Liver (tissue), 9 donors: ENCODE data around the gene STH. TPM values are rescaled to one million over a fixed set of nuclear protein-coding genes. Genes with fewer than 3 reads are reported as not detected.

Source experiments
- DNase-seq: peaks from one replicate; pipeline ENCODE4 v3.0.0-alpha.2; 2017; ENCODE audit warnings: low spot score
- H3K27ac ChIP-seq, 2 donors: one replicate each; pipeline ENCODE4 v1.7.0; 2013; ENCODE audit warnings: inconsistent platforms in 2 of 2, low read length in 2 of 2, control low read depth in 1 of 2, low read depth in 1 of 2, mild to moderate bottlenecking in 1 of 2
- H3K27me3 ChIP-seq, 4 donors: one replicate each; pipeline versions ENCODE4 v1.6.1 to v1.7.0; 2013; ENCODE audit warnings: low read length in 3 of 4, inconsistent platforms in 1 of 4, mild to moderate bottlenecking in 1 of 4, moderate library complexity in 1 of 4; ENCODE audit not compliant: control insufficient read depth in 4 of 4, insufficient read depth in 4 of 4
- H3K36me3 ChIP-seq, 4 donors: one replicate each; pipeline versions ENCODE4 v1.6.1 to v1.7.0; 2013; ENCODE audit warnings: low read length in 3 of 4, mild to moderate bottlenecking in 3 of 4, low read depth in 1 of 4, moderate library complexity in 1 of 4; ENCODE audit not compliant: control insufficient read depth in 4 of 4, insufficient read depth in 3 of 4
- H3K4me1 ChIP-seq, 4 donors: one replicate each; pipeline versions ENCODE4 v1.6.1 to v1.7.0; 2013; ENCODE audit warnings: low read length in 3 of 4, mild to moderate bottlenecking in 3 of 4, moderate library complexity in 1 of 4; ENCODE audit not compliant: control insufficient read depth in 4 of 4, insufficient read depth in 4 of 4
- H3K4me3 ChIP-seq, 3 donors: one replicate each; pipeline versions ENCODE4 v1.6.1 to v1.7.0; 2013; ENCODE audit warnings: low read length in 3 of 3, control low read depth in 1 of 3, low read depth in 1 of 3, mild to moderate bottlenecking in 1 of 3
- H3K9ac ChIP-seq, 2 donors: one replicate each; pipeline ENCODE4 v1.7.0; 2013; ENCODE audit warnings: low read length in 2 of 2, mild to moderate bottlenecking in 2 of 2, moderate library complexity in 2 of 2, control low read depth in 1 of 2, low read depth in 1 of 2
- H3K9me3 ChIP-seq, 4 donors: one replicate each; pipeline versions ENCODE4 v1.6.1 to v1.7.0; 2013; ENCODE audit warnings: low read length in 3 of 4; ENCODE audit not compliant: control insufficient read depth in 4 of 4
- CTCF ChIP-seq: fragments of 150-350 bp; IDR thresholded peaks from 2 replicates; pipeline ENCODE4 v1.5.1; 2017; ENCODE audit warnings: improper control_type of control experiment, low read depth, low read length; ENCODE audit not compliant: missing input control
- EGR1 ChIP-seq, 2 donors: IDR thresholded peaks; 2 replicates each; pipeline ENCODE4 v1.6.1; 2016 to 2018; ENCODE audit warnings: antibody characterized with exemption in 2 of 2, low read depth in 2 of 2
- FOXA1 ChIP-seq: IDR thresholded peaks from 2 replicates; pipeline ENCODE4 v1.6.1; 2016; ENCODE audit warnings: antibody characterized with exemption
- FOXA2 ChIP-seq: IDR thresholded peaks from 2 replicates; pipeline ENCODE4 v1.6.1; 2016; ENCODE audit warnings: antibody characterized with exemption
- HNF4A ChIP-seq, 2 donors: conservative IDR thresholded peaks; 2 replicates each; pipeline ENCODE4 v1.6.1; 2016; ENCODE audit warnings: antibody characterized with exemption in 2 of 2, mild to moderate bottlenecking in 2 of 2
- HNF4G ChIP-seq: IDR thresholded peaks from 2 replicates; pipeline ENCODE4 v1.6.1; 2016; ENCODE audit warnings: antibody characterized with exemption
- JUND ChIP-seq, 2 donors: IDR thresholded peaks; 2 replicates each; pipeline ENCODE4 v1.6.1; 2016; ENCODE audit warnings: antibody characterized with exemption in 2 of 2
- NR2F2 ChIP-seq: IDR thresholded peaks from 2 replicates; pipeline ENCODE4 v1.6.1; 2016; ENCODE audit warnings: antibody characterized with exemption
- RAD21 ChIP-seq, 2 donors: IDR thresholded peaks; 2 replicates each; pipeline ENCODE4 v1.6.1; 2016; ENCODE audit warnings: antibody characterized with exemption in 2 of 2, mild to moderate bottlenecking in 2 of 2
- RXRA ChIP-seq, 2 donors: IDR thresholded peaks; 2 replicates each; pipeline ENCODE4 v1.6.1; 2017 to 2018; ENCODE audit warnings: antibody characterized with exemption in 2 of 2, mild to moderate bottlenecking in 1 of 2
- SP1 ChIP-seq: IDR thresholded peaks from 2 replicates; pipeline ENCODE4 v1.6.1; 2018; ENCODE audit warnings: antibody characterized with exemption, mild to moderate bottlenecking
- TAF1 ChIP-seq: conservative IDR thresholded peaks from 2 replicates; pipeline ENCODE4 v1.6.1; 2016; ENCODE audit warnings: antibody characterized with exemption, mild to moderate bottlenecking
- YY1 ChIP-seq: IDR thresholded peaks from 2 replicates; pipeline ENCODE4 v1.6.1; 2016; ENCODE audit warnings: antibody characterized with exemption, mild to moderate bottlenecking
- WGBS: extraction: QIAGEN DNeasy Blood & Tissue Kit; methylation state at CpG from one replicate; pipeline ENCODE4 v1.1.7; 2013; 5-methylcytosine and 5-hydroxymethylcytosine counted together
- polyA plus RNA-seq, 2 donors: library from polyadenylated mRNA; stranded (reverse) in 1 of 2; unstranded in 1 of 2; fragments of 200-250 nt in 1 of 2; fragments of >200 nt in 1 of 2; fragmentation: Nextera tagmentation in 1 of 2; extraction: Ambion mirVana in 1 of 2; gene quantifications; one replicate each; pipeline versions ENCODE4 v1.2.1 to v1.2.3, GENCODE V29; 2013 to 2015
- total RNA-seq, 2 donors: library from RNA; depleted of rRNA; stranded (reverse); fragments of >200 nt; gene quantifications; one replicate each; pipeline ENCODE4 v1.2.3, GENCODE V29; 2014
- TF ChIP-seq, protein P1 (sequence below): IDR thresholded peaks from 2 replicates; pipeline ENCODE4 v1.6.1; 2016; ENCODE audit warnings: antibody characterized with exemption
- TF ChIP-seq, protein P2 (sequence below): IDR thresholded peaks from 2 replicates; pipeline ENCODE4 v1.6.1; 2016; ENCODE audit warnings: antibody characterized with exemption, mild to moderate bottlenecking
- TF ChIP-seq, protein P3 (sequence below): IDR thresholded peaks from 2 replicates; pipeline ENCODE4 v1.6.1; 2016; ENCODE audit warnings: antibody characterized with exemption
- TF ChIP-seq, protein P4 (sequence below): IDR thresholded peaks from 2 replicates; pipeline ENCODE4 v1.6.1; 2016; ENCODE audit warnings: antibody characterized with exemption
- donor health status: healthy.
- donor health status: healthy.
- donor health status: healthy.
- donor health status: healthy.
- donor health status: healthy.

The STH gene
- total and polyA plus RNA-seq, 4 donors = not detected

DNA sequence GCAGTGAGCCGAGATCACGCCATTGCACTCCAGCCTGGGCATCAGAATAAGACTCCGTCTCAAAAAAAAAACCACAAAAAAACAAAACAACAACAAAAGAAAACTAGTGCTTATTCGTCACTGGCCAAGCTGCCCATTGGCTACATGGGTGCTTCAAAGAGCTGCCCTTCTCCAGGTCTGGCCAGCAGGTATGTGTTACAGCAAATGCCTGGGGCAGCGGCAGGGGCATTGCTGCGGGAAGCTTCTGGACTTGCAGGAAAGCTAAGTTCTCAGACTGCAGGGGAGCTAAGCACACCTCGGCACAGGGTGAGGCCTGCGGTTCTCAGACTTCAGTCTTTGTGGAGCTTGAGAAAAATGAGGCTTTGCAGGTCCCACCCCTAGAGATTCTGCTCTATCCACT, 4.1 kb upstream of the STH start:
- no peak for DNase-seq
- Histone ChIP-seq H3K9me3 (no peaks in the 10 kb centered on the region), H3K9ac (no peak overlapping the region), H3K4me3 (no peak overlapping the region), H3K27me3 (no peaks in the 10 kb centered on the region), H3K36me3 (no peaks in the 10 kb centered on the region), H3K27ac (no peak overlapping the region), H3K4me1 (no peaks in the 10 kb centered on the region)
- TF ChIP-seq, protein P1, sequence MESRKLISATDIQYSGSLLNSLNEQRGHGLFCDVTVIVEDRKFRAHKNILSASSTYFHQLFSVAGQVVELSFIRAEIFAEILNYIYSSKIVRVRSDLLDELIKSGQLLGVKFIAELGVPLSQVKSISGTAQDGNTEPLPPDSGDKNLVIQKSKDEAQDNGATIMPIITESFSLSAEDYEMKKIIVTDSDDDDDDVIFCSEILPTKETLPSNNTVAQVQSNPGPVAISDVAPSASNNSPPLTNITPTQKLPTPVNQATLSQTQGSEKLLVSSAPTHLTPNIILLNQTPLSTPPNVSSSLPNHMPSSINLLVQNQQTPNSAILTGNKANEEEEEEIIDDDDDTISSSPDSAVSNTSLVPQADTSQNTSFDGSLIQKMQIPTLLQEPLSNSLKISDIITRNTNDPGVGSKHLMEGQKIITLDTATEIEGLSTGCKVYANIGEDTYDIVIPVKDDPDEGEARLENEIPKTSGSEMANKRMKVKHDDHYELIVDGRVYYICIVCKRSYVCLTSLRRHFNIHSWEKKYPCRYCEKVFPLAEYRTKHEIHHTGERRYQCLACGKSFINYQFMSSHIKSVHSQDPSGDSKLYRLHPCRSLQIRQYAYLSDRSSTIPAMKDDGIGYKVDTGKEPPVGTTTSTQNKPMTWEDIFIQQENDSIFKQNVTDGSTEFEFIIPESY = no peak
- TF ChIP-seq FOXA2 (no peak), YY1 (no peak), HNF4G (no peak), NR2F2 (no peak), TAF1 (no peak), JUND (IDR thresholded peaks at IDR 0.05) (no peak), RAD21 (IDR thresholded peaks at IDR 0.05) (no peak), EGR1 (IDR thresholded peaks at IDR 0.05; ENCODE audit: low read depth in 2 of 2) (no peak), SP1 (no peak), HNF4A (conservative IDR thresholded peaks at IDR 0.05) (no peak), RXRA (IDR thresholded peaks at IDR 0.05) (no peak), FOXA1 (no peak), CTCF (no peak)
- TF ChIP-seq, protein P2, sequence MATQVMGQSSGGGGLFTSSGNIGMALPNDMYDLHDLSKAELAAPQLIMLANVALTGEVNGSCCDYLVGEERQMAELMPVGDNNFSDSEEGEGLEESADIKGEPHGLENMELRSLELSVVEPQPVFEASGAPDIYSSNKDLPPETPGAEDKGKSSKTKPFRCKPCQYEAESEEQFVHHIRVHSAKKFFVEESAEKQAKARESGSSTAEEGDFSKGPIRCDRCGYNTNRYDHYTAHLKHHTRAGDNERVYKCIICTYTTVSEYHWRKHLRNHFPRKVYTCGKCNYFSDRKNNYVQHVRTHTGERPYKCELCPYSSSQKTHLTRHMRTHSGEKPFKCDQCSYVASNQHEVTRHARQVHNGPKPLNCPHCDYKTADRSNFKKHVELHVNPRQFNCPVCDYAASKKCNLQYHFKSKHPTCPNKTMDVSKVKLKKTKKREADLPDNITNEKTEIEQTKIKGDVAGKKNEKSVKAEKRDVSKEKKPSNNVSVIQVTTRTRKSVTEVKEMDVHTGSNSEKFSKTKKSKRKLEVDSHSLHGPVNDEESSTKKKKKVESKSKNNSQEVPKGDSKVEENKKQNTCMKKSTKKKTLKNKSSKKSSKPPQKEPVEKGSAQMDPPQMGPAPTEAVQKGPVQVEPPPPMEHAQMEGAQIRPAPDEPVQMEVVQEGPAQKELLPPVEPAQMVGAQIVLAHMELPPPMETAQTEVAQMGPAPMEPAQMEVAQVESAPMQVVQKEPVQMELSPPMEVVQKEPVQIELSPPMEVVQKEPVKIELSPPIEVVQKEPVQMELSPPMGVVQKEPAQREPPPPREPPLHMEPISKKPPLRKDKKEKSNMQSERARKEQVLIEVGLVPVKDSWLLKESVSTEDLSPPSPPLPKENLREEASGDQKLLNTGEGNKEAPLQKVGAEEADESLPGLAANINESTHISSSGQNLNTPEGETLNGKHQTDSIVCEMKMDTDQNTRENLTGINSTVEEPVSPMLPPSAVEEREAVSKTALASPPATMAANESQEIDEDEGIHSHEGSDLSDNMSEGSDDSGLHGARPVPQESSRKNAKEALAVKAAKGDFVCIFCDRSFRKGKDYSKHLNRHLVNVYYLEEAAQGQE = no peak
- TF ChIP-seq, protein P3, sequence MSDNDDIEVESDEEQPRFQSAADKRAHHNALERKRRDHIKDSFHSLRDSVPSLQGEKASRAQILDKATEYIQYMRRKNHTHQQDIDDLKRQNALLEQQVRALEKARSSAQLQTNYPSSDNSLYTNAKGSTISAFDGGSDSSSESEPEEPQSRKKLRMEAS = no peak
- TF ChIP-seq, protein P4, sequence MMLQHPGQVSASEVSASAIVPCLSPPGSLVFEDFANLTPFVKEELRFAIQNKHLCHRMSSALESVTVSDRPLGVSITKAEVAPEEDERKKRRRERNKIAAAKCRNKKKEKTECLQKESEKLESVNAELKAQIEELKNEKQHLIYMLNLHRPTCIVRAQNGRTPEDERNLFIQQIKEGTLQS = no peak
- WGBS = 96% methylated on average over 8 of the region's 8 CpGs
